SK-N-SH treated with all-trans-retinoic acid at 6 μM for 48 hours (cell line): Measurements from ENCODE around the gene RNU7-1.

Experiments used
- BACH2 ChIP-seq: fragments of 250-450 bp; sonication (Bioruptor Pico); IDR thresholded peaks from 2 replicates; pipeline ENCODE4 v1.9.0; 2021; ENCODE audit warnings: mild to moderate bottlenecking, borderline replicate concordance
- CSRNP3 ChIP-seq: fragments of 250-450 bp; sonication (Bioruptor Pico); IDR thresholded peaks from 2 replicates; pipeline ENCODE4 v1.5.1; 2021; ENCODE audit warnings: mild to moderate bottlenecking, moderate library complexity
- GLIS3 ChIP-seq: fragments of 250-450 bp; sonication (Bioruptor Pico); IDR thresholded peaks from 2 replicates; pipeline ENCODE4 v1.5.0; 2020; ENCODE audit warnings: mild to moderate bottlenecking, moderate library complexity
- ISL1 ChIP-seq: fragments of 250-450 bp; sonication (Bioruptor Pico); IDR thresholded peaks from 2 replicates; pipeline ENCODE4 v2.1.2; 2022; ENCODE audit warnings: mild to moderate bottlenecking, moderate library complexity
- OSR1 ChIP-seq: fragments of 250-450 bp; sonication (Bioruptor Pico); IDR thresholded peaks from 2 replicates; pipeline ENCODE4 v1.8.0; 2022; ENCODE audit warnings: moderate library complexity, mild to moderate bottlenecking, inconsistent platforms
- PATZ1 ChIP-seq: fragments of 250-450 bp; sonication (Bioruptor Pico); IDR thresholded peaks from 2 replicates; pipeline ENCODE4 v1.8.0; 2020; ENCODE audit warnings: mild to moderate bottlenecking, moderate library complexity, borderline replicate concordance
- POU6F1 ChIP-seq: fragments of 250-450 bp; sonication (Bioruptor Pico); IDR thresholded peaks from 2 replicates; pipeline ENCODE4 v1.8.0; 2021; ENCODE audit warnings: low read depth, mild to moderate bottlenecking, moderate library complexity, borderline replicate concordance
- RARB ChIP-seq: fragments of 250-450 bp; sonication (Bioruptor Pico); IDR thresholded peaks from 2 replicates; pipeline ENCODE4 v1.8.0; 2021; ENCODE audit warnings: mild to moderate bottlenecking, moderate library complexity
- TSHZ2 ChIP-seq: fragments of 250-450 bp; sonication (Bioruptor Pico); IDR thresholded peaks from 2 replicates; pipeline ENCODE4 v1.5.0; 2020; ENCODE audit warnings: mild to moderate bottlenecking, moderate library complexity
- ZC3H10 ChIP-seq: fragments of 250-450 bp; sonication (Bioruptor Pico); IDR thresholded peaks from 2 replicates; pipeline ENCODE4 v1.5.1; 2021; ENCODE audit warnings: mild to moderate bottlenecking, moderate library complexity
- ZFP3 ChIP-seq: fragments of 250-450 bp; sonication (Bioruptor Pico); IDR thresholded peaks from 2 replicates; pipeline ENCODE4 v1.5.0; 2020; ENCODE audit warnings: mild to moderate bottlenecking, moderate library complexity
- ZFP30 ChIP-seq: fragments of 450-650 bp; formaldehyde crosslinking; IDR thresholded peaks from 2 replicates; pipeline ENCODE4 v1.5.0; 2022; ENCODE audit warnings: mild to moderate bottlenecking, moderate library complexity
- ZNF8 ChIP-seq: fragments of 450-650 bp; formaldehyde crosslinking; IDR thresholded peaks from 2 replicates; pipeline ENCODE4 v1.5.0; 2020; ENCODE audit warnings: mild to moderate bottlenecking, moderate library complexity

- TF ChIP-seq PATZ1 (CRISPR knock-in tag) (no peak), RARB (no peak), OSR1 (CRISPR knock-in tag) (no peak), ISL1 (CRISPR knock-in tag) (no peak), BACH2 (CRISPR knock-in tag) (no peak), TSHZ2 (CRISPR knock-in tag) (no peak), POU6F1 (CRISPR knock-in tag) (no peak), ZNF8 (CRISPR knock-in tag) (no peak), ZFP3 (CRISPR knock-in tag) (no peak), ZC3H10 (CRISPR knock-in tag) (no peak), CSRNP3 (CRISPR knock-in tag) (no peak), GLIS3 (CRISPR knock-in tag) (no peak), ZFP30 (CRISPR knock-in tag) (no peak)
Measured at GRCh38 chr12:6979453-6979852, 35.8 kb downstream of the RNU7-1 start.
